HL-60 (cell line): ENCODE data around the gene ADCYAP1R1.

Experiments
- DNase-seq, 2 experiments: peaks; one replicate each; pipeline ENCODE4 v3.0.0-alpha.2; 2010 to 2020; ENCODE audit warnings: low read depth in 1 of 2, low spot score in 1 of 2
- H3K27ac ChIP-seq: fragments of 250-450 bp; sonication (Bioruptor Pico); replicated peaks from 2 replicates; pipeline ENCODE4 v1.5.1; 2020; ENCODE audit warnings: mild to moderate bottlenecking, moderate library complexity
- H3K27me3 ChIP-seq: fragments of 250-450 bp; sonication (Bioruptor Pico); 2 replicates; pipeline ENCODE4 v1.5.1; 2021; ENCODE audit warnings: mild to moderate bottlenecking, moderate library complexity; ENCODE audit not compliant: insufficient read depth, poor library complexity, severe bottlenecking
- H3K4me3 ChIP-seq: replicated peaks from 2 replicates; pipeline ENCODE4 v1.5.1; 2011; ENCODE audit warnings: mild to moderate bottlenecking, control low read depth, low read length; ENCODE audit not compliant: insufficient read depth
- CTCF ChIP-seq: IDR thresholded peaks from one replicate; pipeline ENCODE4 v1.5.1; 2011; ENCODE audit warnings: low read length, control low read depth, inconsistent platforms; ENCODE audit not compliant: insufficient read depth
- GABPA ChIP-seq: IDR thresholded peaks from 2 replicates; pipeline ENCODE4 v1.6.1; 2012; ENCODE audit warnings: low read depth
- POLR2AphosphoS5 ChIP-seq: IDR thresholded peaks from 2 replicates; pipeline ENCODE4 v1.6.1; 2012; ENCODE audit warnings: low read depth
- REST ChIP-seq: IDR thresholded peaks from 2 replicates; pipeline ENCODE4 v1.6.1; 2012; ENCODE audit warnings: low read depth; ENCODE audit not compliant: insufficient replicate concordance
- SPI1 ChIP-seq: IDR thresholded peaks from 2 replicates; pipeline ENCODE4 v1.6.1; 2012; ENCODE audit warnings: low read depth, mild to moderate bottlenecking, borderline replicate concordance

Gene ADCYAP1R1

DNA sequence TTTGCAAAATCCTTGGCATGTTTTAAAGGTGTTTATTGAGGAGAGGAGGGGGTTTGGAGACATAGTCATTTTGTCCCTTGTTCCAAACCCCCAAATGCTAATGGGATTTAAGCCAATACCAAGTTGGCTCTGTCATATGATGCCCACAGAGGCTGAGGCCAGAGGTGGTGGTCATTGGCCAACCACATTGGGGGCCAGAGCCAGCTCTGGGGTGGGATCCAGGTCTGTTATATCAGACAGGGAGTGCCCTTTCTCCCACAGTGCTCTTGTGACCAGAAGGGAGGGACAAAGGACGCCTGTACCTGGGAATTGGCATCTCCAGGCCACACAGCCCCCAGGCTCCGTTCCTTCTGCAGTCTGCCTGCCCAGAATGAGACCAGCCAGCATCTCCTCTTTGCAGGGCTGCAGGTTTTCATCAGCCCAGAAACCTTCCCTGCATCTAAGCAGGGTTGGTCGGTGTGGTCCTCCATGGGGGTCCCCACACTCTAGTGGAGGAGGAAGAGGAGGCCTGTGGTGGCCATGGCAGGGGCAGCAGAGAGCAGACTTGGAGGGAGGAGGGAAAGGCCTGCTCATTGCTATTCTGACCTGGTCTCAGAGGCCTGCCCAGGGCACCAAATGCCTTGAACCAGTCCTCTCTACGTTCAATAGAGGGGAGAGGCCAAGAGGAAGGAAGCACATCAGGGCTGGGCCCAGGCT, 17.9 kb downstream of the ADCYAP1R1 start:
- no peak for TF ChIP-seq GABPA
- TF ChIP-seq POLR2AphosphoS5, result no peak
- TF ChIP-seq SPI1, result no peak
- TF ChIP-seq CTCF, result no peak
- Histone ChIP-seq H3K27me3 (no peaks in the 10 kb centered on the region), H3K27ac (no peak overlapping the region)

DNA sequence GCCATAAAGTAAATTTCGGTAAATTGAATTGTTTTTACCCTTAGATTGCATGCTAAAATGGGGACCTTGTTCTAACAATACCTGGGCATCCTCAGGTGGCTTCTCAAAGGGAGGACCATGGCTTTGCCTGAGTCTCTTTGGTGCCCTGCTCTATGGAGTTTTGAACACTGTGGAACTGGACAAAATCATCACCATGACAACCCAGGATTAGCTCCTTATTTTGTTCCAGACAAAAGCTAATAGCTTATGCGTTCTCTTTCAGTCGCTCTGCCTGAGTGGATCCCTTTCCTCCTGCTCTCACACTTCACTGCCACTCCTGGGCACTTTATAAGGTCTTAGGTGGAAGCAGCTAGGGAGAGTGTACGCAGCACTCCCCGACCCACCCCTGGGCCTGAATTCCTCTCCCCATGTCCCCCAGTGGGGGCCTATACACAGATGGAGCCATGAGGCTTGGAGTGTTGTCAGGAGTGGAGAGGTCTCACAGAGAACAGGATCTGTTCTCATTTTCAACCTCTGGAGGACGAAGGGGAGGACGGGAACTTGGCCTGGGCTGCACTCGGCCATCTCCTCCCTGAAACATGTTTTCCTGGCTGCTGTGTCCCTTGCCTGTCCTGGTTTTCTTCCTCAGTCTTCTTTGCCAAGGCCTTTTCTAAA, 19.0 kb downstream of the ADCYAP1R1 start:
- DNase-seq, result no peak
- no peaks in the 10 kb centered on the region for H3K27me3 ChIP-seq
- H3K27ac ChIP-seq, result no peak overlapping the region
- no peak overlapping the region for H3K4me3 ChIP-seq
- no peak for TF ChIP-seq REST
- no peak for TF ChIP-seq POLR2AphosphoS5
- no peak for TF ChIP-seq SPI1
- no peak for TF ChIP-seq GABPA
- TF ChIP-seq CTCF, result no peak

More for the DNA sequence above, 17.9 kb downstream of the ADCYAP1R1 start:
- no peak for DNase-seq
- no peak overlapping the region for H3K4me3 ChIP-seq

DNA sequence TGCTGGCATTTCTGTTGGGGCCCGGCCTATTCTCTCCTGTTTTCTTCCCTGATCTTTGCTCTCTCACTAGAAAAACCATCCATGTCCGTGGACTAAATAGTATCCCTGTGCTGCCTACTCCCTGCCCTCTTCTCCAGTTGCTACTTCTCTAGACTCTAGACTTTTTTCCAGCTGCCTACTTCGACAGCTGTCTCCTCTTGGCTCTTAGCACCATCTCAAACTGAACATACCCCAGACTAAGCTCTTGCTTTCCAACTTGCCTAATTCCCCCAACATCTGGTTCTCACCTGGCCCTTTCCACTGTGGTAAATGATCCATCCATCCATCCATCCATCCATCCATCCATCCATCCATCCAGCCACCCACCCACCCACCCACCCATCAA, 19.5 kb downstream of the ADCYAP1R1 start:
- H3K4me3 ChIP-seq, result no peak overlapping the region
- DNase-seq, result no peak
- H3K27me3 ChIP-seq, result no peaks in the 10 kb centered on the region
- no peak overlapping the region for H3K27ac ChIP-seq
- TF ChIP-seq POLR2AphosphoS5, result no peak
- TF ChIP-seq SPI1, result no peak
- TF ChIP-seq GABPA, result no peak
- no peak for TF ChIP-seq REST
- TF ChIP-seq CTCF, result no peak
